ENCODE measurements around the gene PRR12. TPM values are rescaled to one million over a fixed set of nuclear protein-coding genes. Genes with fewer than 3 reads are reported as not detected.

PRR12 gene
- total and polyA plus RNA-seq, 2 donors (not counting 3 experiments of a cell fraction or from before 2014, with no cell fraction given) = 1.9 to 37.0 TPM

GRCh38 chr19:49605605-49606004, 14.6 kb downstream of the PRR12 start:
- Histone ChIP-seq H3K9ac (replicated peaks; ENCODE audit: extremely low read depth, insufficient read depth, low read length) (no peak overlapping the region), H3K79me2 (ENCODE audit: control insufficient read depth, insufficient read depth, low read length) (peaks cover 45% of the 10 kb centered on the region), H3K9me3 (replicated peaks; ENCODE audit: control insufficient read depth, insufficient read depth, low read length) (no peaks in the 10 kb centered on the region), H3K9me1 (replicated peaks; ENCODE audit: control insufficient read depth, extremely low read depth, insufficient read depth, low read length) (no peaks in the 10 kb centered on the region), H3K36me3 (ENCODE audit: control insufficient read depth in 2 of 2, extremely low read depth in 1 of 2, insufficient read depth in 2 of 2, low read length in 2 of 2) (peaks cover 5 to 33% of the 10 kb centered on the region in 2 experiments), H4K20me1 (replicated peaks; ENCODE audit: control insufficient read depth, extremely low read depth, insufficient read depth, low read length) (no peaks in the 10 kb centered on the region), H2AFZ (ENCODE audit: low read depth, low read length) (no peak overlapping the region), H3K4me1 (ENCODE audit: control insufficient read depth, extremely low read depth, insufficient read depth, low read length) (no peaks in the 10 kb centered on the region), H3K27ac (ENCODE audit: insufficient read depth, low read depth, low read length) (no peak overlapping the region), H3K4me3 (replicated peaks in 1 of 3; ENCODE audit: insufficient read depth in 1 of 3, low read depth in 1 of 3, low read length in 3 of 3) (no peak overlapping the region), H3K27me3 (ENCODE audit: control insufficient read depth in 2 of 2, insufficient read depth in 2 of 2, low read length in 2 of 2) (no peaks in the 10 kb centered on the region), H3K4me2 (ENCODE audit: insufficient read depth, low read length) (no peak overlapping the region)
- CTCF ChIA-PET = no interaction called here
- FAIRE-seq = no peak
- no peak for DNase-seq (ENCODE audit: low read depth, low spot score)
- POLR2A ChIA-PET = no interaction called here
- intact Hi-C loops (cut with micrococcal nuclease) = no loop called here
- dilution Hi-C loops (cut with MboI; ENCODE audit: extremely low pct_ligation_motif_present, low sequenced_read_pairs) = no loop called here
- TF ChIP-seq FOS (IDR thresholded peaks at IDR 0.05; ENCODE audit: borderline replicate concordance, insufficient read depth, low read length) = no peak
- TF ChIP-seq CTCF (IDR thresholded peaks at IDR 0.05; ENCODE audit: extremely low read depth in 1 of 2, insufficient read depth in 1 of 2, low read depth in 1 of 2, low read length in 2 of 2) = no peak
- no TSS peak for BruUV-seq (replicated peaks)

GRCh38 chr19:49609499-49610092, 18.6 kb downstream of the PRR12 start:
- Histone ChIP-seq H3K9me1 (replicated peaks; ENCODE audit: control insufficient read depth, extremely low read depth, insufficient read depth, low read length) (no peaks in the 10 kb centered on the region), H2AFZ (ENCODE audit: low read depth, low read length) (no peak overlapping the region), H3K36me3 (ENCODE audit: control insufficient read depth in 2 of 2, extremely low read depth in 1 of 2, insufficient read depth in 2 of 2, low read length in 2 of 2) (peaks cover 2 to 21% of the 10 kb centered on the region in 2 experiments), H3K79me2 (ENCODE audit: control insufficient read depth, insufficient read depth, low read length) (peaks cover 47% of the 10 kb centered on the region), H3K4me1 (ENCODE audit: control insufficient read depth, extremely low read depth, insufficient read depth, low read length) (peaks cover 19% of the 10 kb centered on the region), H3K4me3 (replicated peaks in 1 of 3; ENCODE audit: insufficient read depth in 1 of 3, low read depth in 1 of 3, low read length in 3 of 3) (no peak overlapping the region), H3K9me3 (replicated peaks; ENCODE audit: control insufficient read depth, insufficient read depth, low read length) (no peaks in the 10 kb centered on the region), H3K4me2 (ENCODE audit: insufficient read depth, low read length) (no peak overlapping the region), H4K20me1 (replicated peaks; ENCODE audit: control insufficient read depth, extremely low read depth, insufficient read depth, low read length) (no peaks in the 10 kb centered on the region), H3K27ac (ENCODE audit: insufficient read depth, low read depth, low read length) (no peak overlapping the region), H3K27me3 (ENCODE audit: control insufficient read depth in 2 of 2, insufficient read depth in 2 of 2, low read length in 2 of 2) (no peaks in the 10 kb centered on the region), H3K9ac (replicated peaks; ENCODE audit: extremely low read depth, insufficient read depth, low read length) (no peak overlapping the region)
- ChIA-PET POLR2A (no interaction called here), CTCF (interaction anchor here (1.1 kb wide), 1 partner anchor 16 kb away, joined by 3 read pairs; no protein-coding TSS in a partner anchor)
- no TSS peak for BruUV-seq (replicated peaks)
- dilution Hi-C loops (cut with MboI; ENCODE audit: extremely low pct_ligation_motif_present, low sequenced_read_pairs) = no loop called here
- no peak for DNase-seq (ENCODE audit: low read depth, low spot score)
- FAIRE-seq = no peak
- intact Hi-C loops (cut with micrococcal nuclease) = no loop called here
- TF ChIP-seq CTCF (IDR thresholded peaks at IDR 0.05; ENCODE audit: extremely low read depth in 1 of 2, insufficient read depth in 1 of 2, low read depth in 1 of 2, low read length in 2 of 2) (no peak), EZH2 (IDR thresholded peaks at IDR 0.05; ENCODE audit: borderline replicate concordance, low read depth, low read length, severe bottlenecking) (no peak), POLR2AphosphoS5 (IDR thresholded peaks at IDR 0.05; ENCODE audit: insufficient read depth, low read depth, low read length) (no peak), JUN (IDR thresholded peaks at IDR 0.05; ENCODE audit: borderline replicate concordance, insufficient read depth, insufficient read length, low read depth) (no peak), MAX (IDR thresholded peaks at IDR 0.05; ENCODE audit: insufficient read depth, insufficient read length) (no peak), MYC (IDR thresholded peaks at IDR 0.05; ENCODE audit: low read depth, low read length) (no peak), POLR2A (IDR thresholded peaks at IDR 0.05; ENCODE audit: low read depth, low read length) (no peak), GATA2 (IDR thresholded peaks at IDR 0.05; ENCODE audit: insufficient read depth, insufficient read length, low read depth, low read length) (no peak), FOS (IDR thresholded peaks at IDR 0.05; ENCODE audit: borderline replicate concordance, insufficient read depth, low read length) (no peak)
